Loucy (cell line): ENCODE measurements around the gene SHOC2.

Experiments
- CTCF ChIP-seq: fragments of 200-600 bp; sonication (generic); conservative IDR thresholded peaks from 2 replicates; pipeline ENCODE4 v1.5.1; 2014; ENCODE audit warnings: mild to moderate bottlenecking, antibody characterized with exemption, low read length
- EZH2phosphoT487 ChIP-seq: fragments of 200-600 bp; IDR thresholded peaks from 2 replicates; pipeline ENCODE4 v1.6.1; 2018; ENCODE audit warnings: antibody characterized with exemption, mild to moderate bottlenecking, moderate library complexity, borderline replicate concordance

- no peak for TF ChIP-seq CTCF
- TF ChIP-seq EZH2phosphoT487, result no peak
These were observed 66.3 kb downstream of the SHOC2 start for GRCh38 chr10:110985497-110986275.
